Diencephalon (tissue), 1 donor: Measurements from ENCODE around the gene NBPF8. TPM values are rescaled to one million over a fixed set of nuclear protein-coding genes. Genes with fewer than 3 reads are reported as not detected.

Source experiments
- total RNA-seq: library from RNA; depleted of rRNA; stranded (reverse); fragments of >200 nt; gene quantifications from one replicate; pipeline ENCODE4 v1.2.3, GENCODE V29; 2014

The NBPF8 gene, protein sequence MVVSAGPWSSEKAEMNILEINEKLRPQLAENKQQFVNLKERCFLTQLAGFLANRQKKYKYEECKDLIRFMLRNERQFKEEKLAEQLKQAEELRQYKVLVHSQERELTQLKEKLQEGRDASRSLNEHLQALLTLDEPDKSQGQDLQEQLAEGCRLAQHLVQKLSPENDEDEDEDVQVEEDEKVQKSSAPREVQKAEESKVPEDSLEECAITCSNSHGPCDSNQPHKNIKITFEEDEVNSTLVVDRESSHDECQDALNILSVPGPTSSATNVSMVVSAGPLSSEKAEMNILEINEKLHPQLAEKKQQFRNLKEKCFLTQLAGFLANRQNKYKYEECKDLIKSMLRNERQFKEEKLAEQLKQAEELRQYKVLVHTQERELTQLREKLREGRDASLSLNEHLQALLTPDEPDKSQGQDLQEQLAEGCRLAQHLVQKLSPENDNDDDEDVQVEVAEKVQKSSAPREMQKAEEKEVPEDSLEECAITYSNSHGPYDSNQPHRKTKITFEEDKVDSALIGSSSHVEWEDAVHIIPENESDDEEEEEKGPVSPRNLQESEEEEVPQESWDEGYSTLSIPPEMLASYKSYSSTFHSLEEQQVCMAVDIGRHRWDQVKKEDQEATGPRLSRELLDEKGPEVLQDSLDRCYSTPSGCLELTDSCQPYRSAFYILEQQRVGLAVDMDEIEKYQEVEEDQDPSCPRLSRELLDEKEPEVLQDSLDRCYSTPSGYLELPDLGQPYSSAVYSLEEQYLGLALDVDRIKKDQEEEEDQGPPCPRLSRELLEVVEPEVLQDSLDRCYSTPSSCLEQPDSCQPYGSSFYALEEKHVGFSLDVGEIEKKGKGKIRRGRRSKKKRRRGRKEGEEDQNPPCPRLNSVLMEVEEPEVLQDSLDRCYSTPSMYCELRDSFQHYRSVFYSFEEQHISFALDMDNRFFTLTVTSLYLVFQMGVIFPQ
- 9.5 TPM for total RNA-seq

DNA sequence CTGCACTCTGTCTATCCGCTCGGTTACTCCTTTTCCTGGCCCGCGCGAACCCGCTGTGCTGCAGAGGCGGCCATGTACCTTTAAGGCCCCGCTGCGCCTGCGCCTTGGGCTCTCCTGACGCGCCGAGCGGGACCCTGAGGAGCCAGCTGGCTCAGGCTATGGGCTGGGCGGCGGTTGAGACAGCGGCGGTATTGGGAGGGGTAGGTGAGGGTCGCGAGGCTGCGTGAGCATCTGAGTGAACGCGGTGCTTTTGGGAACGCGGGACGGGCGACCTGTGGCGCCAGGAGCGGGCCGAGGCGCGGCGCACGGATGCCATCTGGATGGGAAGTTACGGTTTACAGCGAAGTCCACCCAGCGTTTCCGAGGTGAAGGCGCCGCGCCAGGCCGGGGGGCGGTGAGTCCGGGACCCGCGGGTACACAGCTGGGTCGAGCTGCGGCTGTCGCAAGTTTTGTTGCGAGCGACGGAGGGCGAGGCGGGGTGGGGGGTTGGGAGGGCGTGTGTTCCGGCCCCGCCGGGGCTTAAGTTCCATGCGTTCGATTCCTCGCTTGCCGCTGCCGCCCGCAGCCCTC, at the start of gene NBPF8:
NBPF8 (plus strand) TSS at position 125 of the 570 bp plus-strand sequence. CDS start 21,488 bp downstream, outside the sequence.

Other genes with a start within 250 kb of the NBPF8 start
- 30.0 TPM for gene SEC22B, start 238.5 kb upstream of the NBPF8 start, total RNA-seq